ENCODE measurements around the gene SPDEF.

GRCh38 chr6:34491091-34491430 is 65.1 kb downstream of the SPDEF start:
- TF ChIP-seq CTCF (IDR thresholded peaks at IDR 0.05) (no peak), EP300 (IDR thresholded peaks at IDR 0.05; ENCODE audit: low read depth) (no peak), POLR2AphosphoS5 (IDR thresholded peaks at IDR 0.05) (no peak)
